ENCODE measurements around the gene TMEM217. TPM values are rescaled to one million over a fixed set of nuclear protein-coding genes. Genes with fewer than 3 reads are reported as not detected.
"Not testable (repeated sequence)": the region's sequence is repeated elsewhere in the genome, so short reads cannot be mapped to it uniquely, and the experiment has no call there.

Gene TMEM217
- total RNA-seq, 1 donor from 2014 or later, result 0.51 TPM

DNA sequence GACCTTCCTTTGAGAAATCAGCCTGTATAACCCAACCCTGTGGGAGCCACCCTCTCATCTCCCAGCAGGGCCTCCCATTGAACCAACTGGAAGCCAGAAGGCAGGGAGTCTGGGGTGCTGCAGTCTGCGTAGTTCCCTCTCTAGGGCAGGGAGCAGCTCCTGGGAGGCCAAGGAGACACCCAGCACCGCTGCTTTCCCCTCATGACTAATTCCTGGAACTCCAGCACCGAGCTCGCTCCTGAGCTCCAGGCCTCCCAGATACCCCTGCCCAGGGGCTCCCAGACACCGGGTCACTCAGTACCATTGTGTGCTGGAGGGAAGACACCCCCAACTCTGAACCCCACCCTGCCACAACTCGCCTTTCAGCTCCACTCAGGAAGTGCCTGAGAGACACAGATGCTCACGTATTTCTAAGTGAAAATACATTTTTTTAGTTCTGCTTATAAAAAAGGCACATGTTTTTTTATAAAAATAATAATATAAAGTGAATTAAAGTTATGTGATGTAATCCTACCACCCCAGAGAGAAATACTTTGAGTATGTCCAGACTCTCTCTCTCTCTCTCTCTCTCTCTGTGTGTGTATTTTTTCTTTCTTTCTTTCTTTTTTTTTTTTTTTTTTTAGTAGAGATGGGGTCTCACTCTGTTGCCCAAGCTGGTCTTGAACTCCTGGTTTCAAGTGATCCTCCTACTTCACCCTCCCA lies 70.5 kb downstream of the TMEM217 start:
- DNase-seq (ENCODE audit: low spot score), result no peak

GRCh38 chr6:37185949-37186720 lies 71.8 kb downstream of the TMEM217 start:
- not testable (repeated sequence) for DNase-seq (ENCODE audit: low spot score)

DNA sequence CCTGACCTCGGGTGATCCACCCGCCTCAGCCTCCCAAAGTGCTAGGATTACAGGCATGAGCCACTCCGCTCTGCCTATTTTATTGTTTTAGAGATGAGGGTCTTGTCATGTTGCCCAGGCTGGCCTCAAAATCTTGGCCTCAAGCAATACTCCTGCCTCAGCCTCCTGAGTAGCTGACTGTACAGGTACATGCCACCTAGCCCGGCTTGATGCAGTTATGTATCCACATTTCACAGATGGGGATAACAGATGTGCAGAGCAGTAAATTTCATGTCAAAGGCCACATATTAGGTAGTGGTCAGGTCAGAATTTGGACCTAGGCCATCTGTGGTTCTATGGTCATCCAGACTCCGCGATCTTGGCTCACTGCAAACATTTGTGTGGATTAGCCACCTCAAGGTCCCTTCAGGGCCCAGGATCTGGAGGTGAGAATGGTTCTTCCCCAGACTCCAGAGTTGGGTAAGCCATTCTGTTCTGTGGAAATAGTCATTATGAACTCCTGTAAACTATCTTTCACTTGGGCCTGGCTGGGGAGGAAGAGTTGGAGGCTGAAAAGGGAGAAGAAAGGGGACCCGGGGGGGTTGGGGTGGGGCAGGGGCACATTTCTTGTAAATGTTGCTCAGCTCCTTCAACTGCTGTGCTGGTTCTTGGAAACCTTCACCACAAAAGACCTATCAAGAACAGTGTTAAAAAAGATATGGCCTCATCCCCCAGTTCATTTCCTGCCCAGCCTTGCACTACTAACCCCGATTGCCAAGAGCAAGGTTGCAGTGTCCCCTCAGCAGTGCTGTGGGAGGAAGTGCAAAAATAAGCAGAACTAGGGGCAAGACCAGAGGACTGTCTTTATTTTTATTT lies 75.0 kb downstream of the TMEM217 start:
- no peak for DNase-seq (ENCODE audit: low spot score)

GRCh38 chr6:37180610-37181009 lies 77.3 kb downstream of the TMEM217 start:
- DNase-seq (ENCODE audit: low spot score), result not testable (repeated sequence)

- no peak for DNase-seq (ENCODE audit: low spot score)
These were observed 77.9 kb downstream of the TMEM217 start for GRCh38 chr6:37180075-37180474.

- no peak for DNase-seq (ENCODE audit: low spot score)
These were observed 79.9 kb downstream of the TMEM217 start for GRCh38 chr6:37177935-37178517.

DNA sequence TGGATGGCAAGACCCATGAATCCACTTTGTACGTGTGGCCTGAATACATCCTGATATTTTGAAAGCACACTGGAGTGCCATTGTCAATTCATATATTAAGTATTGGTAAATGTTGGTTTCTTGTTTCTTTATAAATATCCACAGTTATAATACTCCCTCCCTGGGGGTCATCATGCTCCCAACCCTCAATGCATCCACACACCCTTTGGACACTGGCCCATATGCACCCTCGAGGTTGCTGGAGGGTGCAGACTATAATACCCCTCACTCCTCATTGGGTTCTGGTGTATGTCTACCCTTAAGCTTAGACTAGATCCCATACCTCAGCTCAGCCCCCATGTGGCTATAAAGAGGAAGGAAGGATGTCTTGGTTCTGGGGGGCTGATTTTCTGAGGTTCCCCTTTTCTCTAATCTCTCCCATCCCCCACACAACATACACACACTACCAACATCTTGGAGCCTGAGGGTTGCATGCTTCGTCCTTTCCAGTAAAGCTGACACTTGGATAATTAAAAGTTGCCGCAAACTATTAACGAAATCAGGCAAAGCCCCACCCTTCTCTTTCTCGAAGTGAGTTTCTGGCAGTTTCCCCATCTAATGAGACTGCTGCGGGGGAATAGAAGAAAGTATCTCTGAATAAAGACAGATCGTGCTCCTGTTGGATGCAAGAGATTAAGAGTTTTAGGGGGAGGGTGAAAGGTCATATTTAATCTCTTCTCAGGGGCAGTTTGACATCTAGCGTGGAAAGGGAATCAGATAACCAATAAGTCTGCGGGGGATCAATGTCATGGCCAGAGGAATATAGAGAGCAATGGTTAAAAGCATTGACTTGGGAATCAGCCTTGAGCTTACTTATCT lies 80.6 kb downstream of the TMEM217 start:
- DNase-seq (ENCODE audit: low spot score), result no peak

DNA sequence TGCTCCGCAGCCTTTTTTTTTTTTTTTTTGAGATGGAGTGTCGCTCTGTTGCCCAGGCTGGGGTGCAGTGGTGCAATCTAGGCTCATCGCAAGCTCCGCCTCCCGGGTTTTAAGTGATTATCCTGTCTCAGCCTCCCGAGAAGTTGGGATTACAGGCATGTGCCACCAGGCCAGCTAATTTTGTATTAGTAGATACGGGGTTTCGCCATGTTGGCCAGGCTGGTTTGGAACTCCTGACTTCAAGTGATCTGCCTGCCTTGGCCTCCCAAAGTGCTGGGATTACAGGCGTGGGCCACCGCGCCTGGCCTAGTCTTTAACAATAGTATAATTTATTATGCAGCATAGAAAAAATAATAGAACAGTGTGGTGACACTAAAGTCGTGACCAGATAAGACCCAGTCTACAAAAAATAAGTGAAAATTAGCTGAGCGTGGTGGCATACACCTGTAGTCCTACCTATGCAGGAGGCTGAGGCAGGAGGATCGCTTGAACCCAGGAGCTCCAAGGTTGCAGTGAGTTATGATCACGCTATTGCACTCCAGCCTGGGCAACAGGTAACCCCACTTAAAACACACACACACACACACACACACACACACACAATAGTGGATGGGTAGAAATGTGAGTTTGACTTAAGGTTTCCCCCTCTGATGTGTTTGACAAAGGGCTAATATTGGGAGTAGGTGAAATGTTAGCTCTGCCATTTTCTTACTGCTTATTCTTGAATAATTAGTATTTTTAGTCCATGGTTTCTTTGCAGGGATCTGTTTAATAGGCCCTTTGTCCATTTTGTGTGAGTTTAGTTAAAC lies 81.5 kb downstream of the TMEM217 start:
- no peak for DNase-seq (ENCODE audit: low spot score)

DNA sequence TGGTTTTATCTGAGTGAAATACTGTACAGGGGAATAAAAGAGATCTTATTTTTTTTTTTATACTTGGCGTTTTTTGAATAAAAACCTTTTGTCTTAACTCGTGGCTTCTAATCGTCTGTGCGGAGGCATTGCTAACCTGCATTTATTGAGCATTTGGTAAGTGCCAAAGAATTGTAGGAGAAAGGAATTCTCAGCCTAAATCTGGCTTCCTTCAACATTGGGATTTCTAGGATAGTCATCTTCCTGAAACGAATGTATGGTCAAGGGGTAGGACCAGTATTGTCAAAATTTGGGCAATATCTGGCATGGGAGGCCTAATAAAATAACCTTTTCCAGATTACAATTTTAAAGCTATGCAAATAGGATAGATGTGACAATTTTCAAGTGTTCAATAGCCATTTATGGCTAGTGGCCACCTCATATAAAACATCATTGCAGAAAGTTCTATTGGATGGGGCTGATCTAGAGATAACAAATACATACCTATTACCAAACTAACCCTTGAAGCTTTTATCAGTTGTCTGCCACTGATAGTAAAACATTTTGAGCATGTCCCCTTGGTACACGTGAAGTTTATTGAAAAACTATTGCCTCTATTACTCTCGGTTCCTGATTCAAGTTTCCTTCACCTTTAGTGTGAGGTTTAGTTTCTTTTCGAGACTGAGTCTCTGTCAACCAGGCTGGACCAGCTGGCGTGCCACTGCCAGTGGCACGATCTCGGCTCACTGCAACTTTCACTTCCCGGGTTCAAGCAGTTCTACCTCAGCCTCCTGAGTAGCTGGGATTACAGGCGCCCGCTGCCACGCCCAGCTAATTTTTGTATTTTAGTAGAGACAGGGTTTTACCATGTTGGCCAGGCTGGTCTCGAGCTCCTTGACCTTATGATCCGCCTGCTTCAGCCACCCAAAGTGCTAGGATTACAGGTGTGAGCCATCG lies 82.3 kb downstream of the TMEM217 start:
- no peak for DNase-seq (ENCODE audit: low spot score)

- no peak for DNase-seq (ENCODE audit: low spot score)
These were observed 83.2 kb downstream of the TMEM217 start for GRCh38 chr6:37174515-37175331.

DNA sequence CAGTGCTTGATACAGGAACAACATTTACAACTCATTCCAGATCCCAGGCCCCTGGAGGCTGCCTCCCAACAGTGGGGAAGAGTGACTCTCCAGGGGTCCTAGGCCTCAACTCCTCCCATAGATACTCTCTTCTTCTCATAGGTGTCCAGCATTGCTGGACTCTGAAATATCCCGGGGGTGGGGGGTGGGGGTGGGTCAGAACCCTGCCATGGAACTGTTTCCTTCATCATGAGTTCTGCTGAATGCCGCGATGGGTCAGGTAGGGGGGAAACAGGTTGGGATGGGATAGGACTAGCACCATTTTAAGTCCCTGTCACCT lies 83.8 kb downstream of the TMEM217 start:
- no peak for DNase-seq (ENCODE audit: low spot score)

DNA sequence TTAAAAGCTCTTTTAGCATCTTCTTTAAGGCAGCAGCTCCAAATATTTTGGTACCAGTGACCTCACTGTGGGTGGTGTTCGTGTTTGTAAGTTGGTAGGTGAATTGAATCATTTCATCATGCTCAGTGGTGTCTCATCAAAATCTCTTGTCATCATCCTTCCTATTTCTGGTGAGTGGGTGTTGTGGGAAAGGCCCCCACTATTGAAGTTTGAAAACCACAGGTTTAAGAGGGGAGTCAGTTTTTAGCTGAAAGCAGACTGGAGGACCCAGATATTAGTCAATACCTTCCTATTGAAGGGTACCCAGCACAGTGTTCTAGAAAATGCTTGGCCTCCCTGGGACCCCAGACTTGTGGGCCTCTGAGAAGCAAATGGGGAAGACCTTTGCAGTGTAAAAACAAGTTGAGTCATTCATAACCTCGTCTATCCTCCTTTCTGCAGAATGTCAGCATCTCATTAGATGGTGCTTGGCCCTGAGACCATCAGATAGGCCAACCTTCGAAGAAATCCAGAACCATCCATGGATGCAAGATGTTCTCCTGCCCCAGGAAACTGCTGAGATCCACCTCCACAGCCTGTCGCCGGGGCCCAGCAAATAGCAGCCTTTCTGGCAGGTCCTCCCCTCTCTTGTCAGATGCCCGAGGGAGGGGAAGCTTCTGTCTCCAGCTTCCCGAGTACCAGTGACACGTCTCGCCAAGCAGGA lies 84.3 kb downstream of the TMEM217 start:
- no peak for DNase-seq (ENCODE audit: low spot score)

- no peak for DNase-seq (ENCODE audit: low spot score)
These were observed 84.9 kb downstream of the TMEM217 start for GRCh38 chr6:37172912-37173492.

DNA sequence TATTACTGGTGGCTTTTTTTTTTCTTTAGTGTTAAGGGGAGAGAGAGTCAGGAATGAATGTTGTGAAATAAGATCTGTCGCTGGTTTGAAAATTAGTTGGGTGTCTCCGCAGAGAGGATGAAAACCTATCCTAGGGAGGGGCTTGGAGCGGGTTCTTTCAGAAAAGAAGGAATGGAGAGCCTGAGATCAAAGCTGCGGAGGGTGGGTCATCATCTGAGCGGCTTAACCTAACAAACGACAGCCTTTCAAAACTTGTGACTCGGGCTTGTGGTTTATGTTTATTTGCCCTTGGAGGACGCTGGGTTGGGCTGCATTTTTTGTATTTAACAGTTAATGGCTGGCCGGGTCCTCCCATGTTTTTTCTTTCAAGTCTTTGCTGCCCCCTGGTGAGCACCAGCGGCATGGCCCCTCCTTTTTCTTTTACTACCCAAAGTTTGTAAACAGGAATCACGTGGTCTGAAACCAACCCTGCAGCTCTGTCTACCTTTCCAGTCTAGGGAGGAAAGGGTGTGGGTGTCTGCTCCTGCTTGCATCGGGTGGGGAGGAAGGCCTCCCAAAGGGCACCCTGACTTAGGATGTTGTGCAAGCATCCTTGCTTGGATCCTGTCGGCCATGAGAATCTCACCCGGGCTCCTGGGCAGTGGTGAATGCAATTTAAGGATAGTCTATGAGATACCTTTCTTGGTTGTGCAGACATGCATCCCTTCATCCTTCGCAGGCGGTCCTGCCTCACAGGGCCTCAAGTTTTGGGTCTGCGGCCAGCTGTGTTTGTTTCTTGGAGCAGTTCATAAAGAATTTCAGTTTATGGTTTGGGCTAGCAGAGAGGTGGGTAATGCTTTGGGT lies 85.8 kb downstream of the TMEM217 start:
- no peak for DNase-seq (ENCODE audit: low spot score)

DNA sequence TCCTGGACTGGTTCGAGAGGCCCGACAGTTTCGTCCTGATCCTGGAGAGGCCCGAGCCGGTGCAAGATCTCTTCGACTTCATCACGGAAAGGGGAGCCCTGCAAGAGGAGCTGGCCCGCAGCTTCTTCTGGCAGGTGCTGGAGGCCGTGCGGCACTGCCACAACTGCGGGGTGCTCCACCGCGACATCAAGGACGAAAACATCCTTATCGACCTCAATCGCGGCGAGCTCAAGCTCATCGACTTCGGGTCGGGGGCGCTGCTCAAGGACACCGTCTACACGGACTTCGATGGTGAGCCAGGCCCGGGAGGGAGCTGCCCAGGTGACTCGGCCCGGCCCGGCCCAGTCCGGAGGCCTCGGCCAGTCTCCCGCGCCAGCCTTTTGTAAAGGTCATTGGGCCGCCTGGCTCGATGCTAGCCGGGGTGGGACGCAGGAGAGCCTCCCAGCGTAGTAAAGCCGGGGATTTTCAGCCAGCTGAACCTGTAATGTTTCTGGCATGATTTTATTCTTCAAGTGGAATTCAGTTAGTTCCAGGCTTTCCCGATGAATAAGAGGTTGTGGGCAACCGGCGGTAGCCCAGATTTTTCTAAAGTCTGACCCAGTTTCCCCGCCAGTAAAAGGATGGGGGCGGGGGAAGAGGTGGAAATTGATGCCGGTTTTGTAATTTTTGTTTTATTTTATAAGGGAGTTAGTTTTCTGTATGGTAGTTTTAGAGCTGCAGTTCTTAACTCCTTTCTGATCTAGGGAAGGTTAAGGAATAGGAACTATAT lies 86.6 kb downstream of the TMEM217 start:
- no peak for DNase-seq (ENCODE audit: low spot score)
